Neural cell (in vitro differentiated cells): ENCODE results near the gene SALL2.

Experiments used
- POLR2AphosphoS5 ChIP-seq: IDR thresholded peaks from 2 replicates; pipeline ENCODE4 v1.6.1; 2012
- TAF1 ChIP-seq: IDR thresholded peaks from 2 replicates; pipeline ENCODE4 v1.6.1; 2012; ENCODE audit warnings: low read depth

DNA sequence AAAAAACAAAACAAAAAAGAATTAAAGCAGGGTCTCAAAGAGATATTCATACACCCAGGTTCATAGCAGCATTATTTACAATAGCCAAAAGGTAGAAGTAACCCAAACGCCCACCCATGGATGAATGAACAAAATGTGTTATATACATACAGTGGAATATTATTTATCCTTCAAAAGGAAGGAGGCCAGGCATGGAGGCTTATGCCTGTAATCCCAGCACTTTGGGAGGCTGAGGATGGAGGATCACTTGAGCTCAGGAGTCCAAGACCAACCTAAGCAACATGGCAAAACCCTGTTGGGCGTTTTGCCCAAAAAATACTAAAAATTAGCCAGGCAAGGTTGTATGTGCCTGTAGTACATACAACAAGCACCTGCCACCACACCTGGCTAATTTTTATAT is 19.6 kb downstream of the SALL2 start:
- TF ChIP-seq TAF1 (no peak), POLR2AphosphoS5 (no peak)
